ENCODE results near the gene CCDC92B.
"Not testable (repeated sequence)": the region's sequence is repeated elsewhere in the genome, so short reads cannot be mapped to it uniquely, and the experiment has no call there.

The CCDC92B gene

GRCh38 chr17:2688351-2689342 lies 60.8 kb downstream of the CCDC92B start:
- DNase-seq, result no peak

- no peak for DNase-seq
Measured at GRCh38 chr17:2687074-2687418, 62.4 kb downstream of the CCDC92B start.

GRCh38 chr17:2685696-2686095 lies 63.8 kb downstream of the CCDC92B start:
- no peak for DNase-seq

GRCh38 chr17:2684549-2684948 lies 64.9 kb downstream of the CCDC92B start:
- DNase-seq, result no peak

GRCh38 chr17:2683912-2684311 lies 65.5 kb downstream of the CCDC92B start:
- DNase-seq, result no peak

- DNase-seq, result no peak
Measured at GRCh38 chr17:2682176-2682938, 67.1 kb downstream of the CCDC92B start.

- DNase-seq, result no peak
Measured at GRCh38 chr17:2681650-2682049, 67.8 kb downstream of the CCDC92B start.

- DNase-seq, result no peak
Measured at GRCh38 chr17:2680961-2681360, 68.5 kb downstream of the CCDC92B start.

- not testable (repeated sequence) for DNase-seq
Measured at GRCh38 chr17:2679247-2679646, 70.2 kb downstream of the CCDC92B start.

All from CD4-positive, alpha-beta T cell treated with Interleukin-4 for 4 hours (primary cell).